ENCODE data around the gene NAALADL2. TPM values are rescaled to one million over a fixed set of nuclear protein-coding genes. Genes with fewer than 3 reads are reported as not detected.

The NAALADL2 gene
- total RNA-seq, 5 donors from 2014 or later (not counting 1 experiment from before 2014, with no cell fraction given) = 0.13 to 1.4 (median 0.36) TPM; not detected in 1

DNA sequence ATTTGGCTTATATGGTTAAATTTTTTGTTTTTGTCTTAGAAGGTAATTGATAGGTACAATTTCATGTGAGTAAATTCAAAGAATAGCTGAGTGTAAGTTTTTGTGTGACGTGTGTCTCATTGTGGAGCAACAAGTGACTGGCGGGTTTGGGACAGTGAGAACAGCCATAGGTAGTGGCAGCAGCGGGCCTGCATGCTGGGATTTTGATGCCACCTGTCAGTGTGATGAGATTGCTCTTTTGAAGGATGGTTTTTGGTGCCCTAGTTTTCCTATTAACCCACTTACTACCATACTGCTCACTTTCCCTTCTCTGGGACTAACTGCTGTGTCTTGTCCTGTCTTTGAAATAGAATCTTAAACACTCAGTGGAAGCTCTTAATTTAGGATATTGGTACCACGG is 522.6 kb downstream of the NAALADL2 start:
- Histone ChIP-seq H3K9me3 (no peaks in the 10 kb centered on the region), H3K4me1 (ENCODE audit: control insufficient read depth in 1 of 2, extremely low read depth in 1 of 2, insufficient read depth in 2 of 2, low read length in 2 of 2) (no peaks in the 10 kb centered on the region), H3K27me3 (replicated peaks in 1 of 2; ENCODE audit: control insufficient read depth in 2 of 2, extremely low read depth in 1 of 2, insufficient read depth in 2 of 2, low read length in 1 of 2) (no peaks in the 10 kb centered on the region), H3K27ac (ENCODE audit: low read length) (no peak overlapping the region), H3K4me3 (ENCODE audit: control insufficient read depth in 1 of 2, extremely low read depth in 1 of 2, low read length in 1 of 2) (no peak overlapping the region), H3K36me3 (ENCODE audit: control insufficient read depth in 2 of 2, extremely low read depth in 1 of 2, insufficient read depth in 1 of 2, low read length in 1 of 2) (no peaks in the 10 kb centered on the region)
- H3K36me3 Mint-ChIP-seq = no peaks in the 10 kb centered on the region
- ATAC-seq (replicated peaks in 1 of 4) = no peak
- H3K27ac Mint-ChIP-seq = no peak overlapping the region
- no peak overlapping the region for H3K4me3 Mint-ChIP-seq
- WGBS (ENCODE audit: insufficient coverage) = 90% methylated on average over 2 of the region's 4 CpGs
- ChIA-PET POLR2A (no interaction called here), CTCF (no interaction called here)
- peaks cover 0 to 3% (median 0%) of the 10 kb centered on the region in 3 donors for H3K9me3 Mint-ChIP-seq
- no peak for DNase-seq
- no peaks in the 10 kb centered on the region for H3K4me1 Mint-ChIP-seq
- H3K27me3 Mint-ChIP-seq = no peaks in the 10 kb centered on the region

DNA sequence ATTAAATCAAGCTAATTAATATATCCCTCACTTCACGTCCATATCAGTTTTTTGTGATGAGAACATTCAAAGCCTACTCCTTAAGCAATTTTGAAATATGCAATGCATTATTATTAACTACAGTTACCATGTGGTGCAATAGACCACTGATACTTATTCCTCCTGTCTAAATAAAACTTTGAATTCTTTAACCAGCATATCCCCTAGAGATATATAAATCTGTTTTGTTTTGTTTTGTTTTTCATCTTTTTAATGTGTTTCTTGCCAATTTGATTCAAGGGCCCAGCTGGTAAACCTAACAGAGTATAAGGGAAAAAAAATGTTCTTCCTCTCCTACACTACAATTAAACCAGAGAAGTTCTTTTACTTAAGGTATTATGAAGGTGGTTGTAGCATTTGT is 524.2 kb downstream of the NAALADL2 start:
- Mint-ChIP-seq H3K4me3 (no peak overlapping the region), H3K9me3 (no peaks in the 10 kb centered on the region), H3K4me1 (no peaks in the 10 kb centered on the region), H3K36me3 (no peaks in the 10 kb centered on the region), H3K27ac (no peak overlapping the region), H3K27me3 (no peaks in the 10 kb centered on the region)
- no CpG with 5 or more reads among the region's 1 CpG for WGBS (ENCODE audit: insufficient coverage)
- ATAC-seq (replicated peaks in 1 of 4) = no peak
- POLR2A ChIA-PET = interaction anchor here in 1 of 2 donors (0.6 kb wide), 1 partner anchor 17 kb away, joined by 3 read pairs; no protein-coding TSS in a partner anchor
- Histone ChIP-seq H3K27ac (ENCODE audit: low read length) (no peak overlapping the region), H3K4me3 (ENCODE audit: control insufficient read depth in 1 of 2, extremely low read depth in 1 of 2, low read length in 1 of 2) (no peak overlapping the region), H3K36me3 (ENCODE audit: control insufficient read depth in 2 of 2, extremely low read depth in 1 of 2, insufficient read depth in 1 of 2, low read length in 1 of 2) (no peaks in the 10 kb centered on the region), H3K4me1 (ENCODE audit: control insufficient read depth in 1 of 2, extremely low read depth in 1 of 2, insufficient read depth in 2 of 2, low read length in 2 of 2) (no peaks in the 10 kb centered on the region), H3K27me3 (replicated peaks in 1 of 2; ENCODE audit: control insufficient read depth in 2 of 2, extremely low read depth in 1 of 2, insufficient read depth in 2 of 2, low read length in 1 of 2) (no peaks in the 10 kb centered on the region), H3K9me3 (no peaks in the 10 kb centered on the region)
- CTCF ChIA-PET = no interaction called here
- DNase-seq = no peak

DNA sequence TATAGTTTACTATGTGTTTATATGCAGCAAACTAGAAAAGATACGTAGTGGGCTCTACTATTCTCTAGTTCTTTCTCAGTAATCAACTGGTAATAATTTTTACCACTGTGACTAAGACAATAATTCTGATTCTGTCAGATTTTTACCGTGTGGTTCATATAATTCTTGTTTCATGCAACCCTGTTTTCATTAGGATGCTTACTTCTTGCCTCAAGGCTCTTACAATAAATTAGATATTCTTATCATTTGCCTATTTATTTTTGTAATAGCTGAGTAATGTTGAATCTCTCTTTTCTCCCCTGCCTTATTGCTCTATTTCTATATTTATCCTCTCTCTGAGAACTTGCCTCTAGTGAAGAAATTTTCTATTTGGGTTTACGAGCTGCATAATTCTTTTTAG is 524.7 kb downstream of the NAALADL2 start:
- H3K9me3 ChIP-seq = no peaks in the 10 kb centered on the region
- DNase-seq = no peak
- Mint-ChIP-seq H3K4me3 (no peak overlapping the region), H3K4me1 (no peaks in the 10 kb centered on the region), H3K9me3 (no peaks in the 10 kb centered on the region), H3K27ac (no peak overlapping the region), H3K27me3 (no peaks in the 10 kb centered on the region), H3K36me3 (no peaks in the 10 kb centered on the region)
- no peak overlapping the region for H3K27ac ChIP-seq (ENCODE audit: low read length)
- no peaks in the 10 kb centered on the region for H3K27me3 ChIP-seq (replicated peaks in 1 of 2; ENCODE audit: control insufficient read depth in 2 of 2, extremely low read depth in 1 of 2, insufficient read depth in 2 of 2, low read length in 1 of 2)
- H3K36me3 ChIP-seq (ENCODE audit: control insufficient read depth in 2 of 2, extremely low read depth in 1 of 2, insufficient read depth in 1 of 2, low read length in 1 of 2) = no peaks in the 10 kb centered on the region
- ChIA-PET CTCF (no interaction called here), POLR2A (no interaction called here)
- no peak for ATAC-seq (replicated peaks in 1 of 4)
- WGBS (ENCODE audit: insufficient coverage) = no CpG with 5 or more reads among the region's 3 CpGs
- no peaks in the 10 kb centered on the region for H3K4me1 ChIP-seq (ENCODE audit: control insufficient read depth in 1 of 2, extremely low read depth in 1 of 2, insufficient read depth in 2 of 2, low read length in 2 of 2)
- no peak overlapping the region for H3K4me3 ChIP-seq (ENCODE audit: control insufficient read depth in 1 of 2, extremely low read depth in 1 of 2, low read length in 1 of 2)

DNA sequence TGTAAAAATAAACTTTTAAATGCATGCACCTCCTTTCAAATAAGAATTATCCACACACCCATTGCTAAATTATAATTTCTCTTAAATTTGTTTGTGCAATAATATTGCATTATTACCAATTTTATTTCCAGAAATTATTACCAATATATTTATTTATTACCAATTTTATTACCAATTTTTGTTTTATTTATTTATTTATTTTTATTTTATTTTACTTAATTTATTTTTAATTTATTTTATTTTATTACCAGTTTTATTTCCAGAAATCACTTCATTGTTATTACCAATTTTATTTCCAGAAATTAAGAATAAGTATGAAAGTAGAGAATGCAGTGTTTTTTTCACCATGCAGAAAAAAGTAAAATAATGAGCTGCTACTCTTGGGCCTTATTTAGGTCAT is 525.4 kb downstream of the NAALADL2 start:
- Histone ChIP-seq H3K4me3 (ENCODE audit: control insufficient read depth in 1 of 2, extremely low read depth in 1 of 2, low read length in 1 of 2) (no peak overlapping the region), H3K27ac (ENCODE audit: low read length) (no peak overlapping the region), H3K27me3 (replicated peaks in 1 of 2; ENCODE audit: control insufficient read depth in 2 of 2, extremely low read depth in 1 of 2, insufficient read depth in 2 of 2, low read length in 1 of 2) (no peaks in the 10 kb centered on the region), H3K9me3 (no peaks in the 10 kb centered on the region), H3K36me3 (ENCODE audit: control insufficient read depth in 2 of 2, extremely low read depth in 1 of 2, insufficient read depth in 1 of 2, low read length in 1 of 2) (no peaks in the 10 kb centered on the region), H3K4me1 (ENCODE audit: control insufficient read depth in 1 of 2, extremely low read depth in 1 of 2, insufficient read depth in 2 of 2, low read length in 2 of 2) (no peaks in the 10 kb centered on the region)
- ATAC-seq (replicated peaks in 1 of 4) = no peak
- CTCF ChIA-PET = no interaction called here
- no peak for DNase-seq
- Mint-ChIP-seq H3K27me3 (no peaks in the 10 kb centered on the region), H3K9me3 (no peaks in the 10 kb centered on the region), H3K4me1 (no peaks in the 10 kb centered on the region), H3K4me3 (no peak overlapping the region), H3K36me3 (no peaks in the 10 kb centered on the region), H3K27ac (no peak overlapping the region)
- POLR2A ChIA-PET = no interaction called here

DNA sequence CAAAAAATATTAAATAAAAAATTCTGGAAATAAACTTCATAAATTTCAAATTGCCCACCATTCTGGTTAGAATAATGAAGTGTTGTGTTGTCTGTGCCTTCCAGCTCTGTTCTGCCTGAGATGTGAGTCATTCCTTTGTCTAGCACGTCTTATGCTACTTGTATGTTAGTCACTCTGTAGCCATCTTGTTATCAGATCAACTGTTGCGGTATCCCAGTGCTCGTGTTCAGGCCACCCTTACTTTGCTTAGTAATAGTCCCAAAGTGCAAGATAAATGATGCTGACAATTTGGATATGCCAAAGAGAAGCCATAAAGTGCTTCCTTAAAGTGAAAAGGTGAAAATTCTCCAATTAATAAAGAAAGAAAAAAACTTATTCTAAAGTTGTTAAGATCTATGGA is 527.5 kb downstream of the NAALADL2 start:
- ChIA-PET CTCF (no interaction called here), POLR2A (no interaction called here)
- no peaks in the 10 kb centered on the region for H3K36me3 ChIP-seq (ENCODE audit: control insufficient read depth in 2 of 2, extremely low read depth in 1 of 2, insufficient read depth in 1 of 2, low read length in 1 of 2)
- no peak overlapping the region for H3K4me3 ChIP-seq (ENCODE audit: control insufficient read depth in 1 of 2, extremely low read depth in 1 of 2, low read length in 1 of 2)
- peaks cover 0 to 3% of the 10 kb centered on the region in 2 experiments for H3K4me1 ChIP-seq (ENCODE audit: control insufficient read depth in 1 of 2, extremely low read depth in 1 of 2, insufficient read depth in 2 of 2, low read length in 2 of 2)
- H3K36me3 Mint-ChIP-seq = no peaks in the 10 kb centered on the region
- H3K27ac Mint-ChIP-seq = no peak overlapping the region
- no peaks in the 10 kb centered on the region for H3K9me3 Mint-ChIP-seq
- no peak for ATAC-seq (replicated peaks in 1 of 4)
- H3K27me3 Mint-ChIP-seq = no peaks in the 10 kb centered on the region
- no peaks in the 10 kb centered on the region for H3K27me3 ChIP-seq (replicated peaks in 1 of 2; ENCODE audit: control insufficient read depth in 2 of 2, extremely low read depth in 1 of 2, insufficient read depth in 2 of 2, low read length in 1 of 2)
- no peaks in the 10 kb centered on the region for H3K9me3 ChIP-seq
- 57% methylated on average over 1 of the region's 3 CpGs for WGBS (ENCODE audit: insufficient coverage)
- no peak overlapping the region for H3K4me3 Mint-ChIP-seq
- H3K4me1 Mint-ChIP-seq = no peaks in the 10 kb centered on the region
- H3K27ac ChIP-seq (ENCODE audit: low read length) = no peak overlapping the region
- DNase-seq = no peak

DNA sequence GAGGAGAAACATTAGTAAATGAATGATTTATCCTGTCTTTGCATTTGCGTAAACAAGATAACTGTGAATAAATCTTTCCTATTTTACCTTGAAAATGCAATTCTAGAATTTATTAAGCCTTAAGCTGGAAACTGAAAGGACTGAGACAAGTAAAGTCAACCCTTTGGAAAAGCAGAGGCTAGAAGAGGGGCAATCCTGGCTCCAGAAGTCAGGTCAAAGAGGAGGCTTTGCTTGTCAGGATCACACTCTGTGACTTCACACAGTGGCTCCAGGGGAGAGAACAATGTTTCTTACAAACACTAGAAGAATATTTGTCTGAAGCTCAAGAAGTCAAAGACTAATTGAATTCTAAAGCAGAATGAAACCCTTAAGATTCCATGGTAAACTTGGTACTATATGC is 530.4 kb downstream of the NAALADL2 start:
- ChIA-PET CTCF (no interaction called here), POLR2A (no interaction called here)
- ATAC-seq (replicated peaks in 1 of 4) (no peak), DNase-seq (no peak)
- no peaks in the 10 kb centered on the region for H3K9me3 ChIP-seq
- H3K4me3 Mint-ChIP-seq = no peak overlapping the region
- WGBS (ENCODE audit: insufficient coverage) = no CpG with 5 or more reads among the region's 1 CpG
- no peak overlapping the region for H3K4me3 ChIP-seq (ENCODE audit: control insufficient read depth in 1 of 2, extremely low read depth in 1 of 2, low read length in 1 of 2)
- no peak overlapping the region for H3K27ac ChIP-seq (ENCODE audit: low read length)
- no peaks in the 10 kb centered on the region for H3K36me3 Mint-ChIP-seq
- no peaks in the 10 kb centered on the region for H3K36me3 ChIP-seq (ENCODE audit: control insufficient read depth in 2 of 2, extremely low read depth in 1 of 2, insufficient read depth in 1 of 2, low read length in 1 of 2)
- H3K4me1 ChIP-seq (ENCODE audit: control insufficient read depth in 1 of 2, extremely low read depth in 1 of 2, insufficient read depth in 2 of 2, low read length in 2 of 2) = peaks cover 0 to 3% of the 10 kb centered on the region in 2 experiments
- H3K9me3 Mint-ChIP-seq = peaks cover 0 to 6% (median 5%) of the 10 kb centered on the region in 3 donors
- H3K27me3 ChIP-seq (replicated peaks in 1 of 2; ENCODE audit: control insufficient read depth in 2 of 2, extremely low read depth in 1 of 2, insufficient read depth in 2 of 2, low read length in 1 of 2) = no peaks in the 10 kb centered on the region
- H3K4me1 Mint-ChIP-seq = no peaks in the 10 kb centered on the region
- no peaks in the 10 kb centered on the region for H3K27me3 Mint-ChIP-seq
- H3K27ac Mint-ChIP-seq = no peak overlapping the region

DNA sequence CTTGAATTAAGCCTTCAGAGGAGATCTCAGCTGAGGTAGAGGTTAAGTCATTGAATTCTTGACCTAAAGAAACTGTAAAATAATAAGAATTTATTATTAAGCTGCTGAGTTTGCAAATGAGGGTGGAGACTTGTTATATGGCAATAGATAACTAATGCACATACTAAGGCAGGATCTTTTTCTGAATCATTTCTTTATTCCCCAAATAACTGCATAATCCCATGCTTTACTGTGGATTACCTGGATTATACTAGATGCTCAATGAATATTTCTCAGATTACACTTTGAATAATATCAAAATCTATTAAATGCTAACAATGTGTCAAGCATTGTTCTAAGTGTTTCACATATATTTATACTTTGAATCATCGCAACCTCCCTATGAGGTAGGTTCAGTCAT is 532.5 kb downstream of the NAALADL2 start:
- no CpG with 5 or more reads among the region's 1 CpG for WGBS (ENCODE audit: insufficient coverage)
- H3K4me3 Mint-ChIP-seq = no peak overlapping the region
- H3K4me1 ChIP-seq (ENCODE audit: control insufficient read depth in 1 of 2, extremely low read depth in 1 of 2, insufficient read depth in 2 of 2, low read length in 2 of 2) = peaks cover 0 to 3% of the 10 kb centered on the region in 2 experiments

More for the DNA sequence above, 532.5 kb downstream of the NAALADL2 start:
- ATAC-seq (replicated peaks in 1 of 4) = no peak
- ChIA-PET POLR2A (no interaction called here), CTCF (no interaction called here)
- H3K4me1 Mint-ChIP-seq = no peaks in the 10 kb centered on the region
- Histone ChIP-seq H3K27ac (ENCODE audit: low read length) (no peak overlapping the region), H3K9me3 (no peaks in the 10 kb centered on the region), H3K27me3 (replicated peaks in 1 of 2; ENCODE audit: control insufficient read depth in 2 of 2, extremely low read depth in 1 of 2, insufficient read depth in 2 of 2, low read length in 1 of 2) (no peaks in the 10 kb centered on the region), H3K4me3 (ENCODE audit: control insufficient read depth in 1 of 2, extremely low read depth in 1 of 2, low read length in 1 of 2) (no peak overlapping the region), H3K36me3 (ENCODE audit: control insufficient read depth in 2 of 2, extremely low read depth in 1 of 2, insufficient read depth in 1 of 2, low read length in 1 of 2) (no peaks in the 10 kb centered on the region)
- H3K27me3 Mint-ChIP-seq = no peaks in the 10 kb centered on the region
- DNase-seq = no peak
- no peak overlapping the region for H3K27ac Mint-ChIP-seq
- peaks cover 0 to 7% (median 6%) of the 10 kb centered on the region in 3 donors for H3K9me3 Mint-ChIP-seq
- no peaks in the 10 kb centered on the region for H3K36me3 Mint-ChIP-seq
